HUES64 (cell line): ENCODE measurements around the gene MICALL1.

Source experiments
- H3K27ac ChIP-seq: 2 replicates; pipeline ENCODE4 v1.7.0; 2013; ENCODE audit warnings: low read depth, low read length, inconsistent platforms
- H3K27me3 ChIP-seq: 2 replicates; pipeline ENCODE4 v1.6.1; 2013; ENCODE audit warnings: mild to moderate bottlenecking, low read length; ENCODE audit not compliant: insufficient read depth
- H3K36me3 ChIP-seq: 2 replicates; pipeline ENCODE4 v1.6.1; 2013; ENCODE audit warnings: mild to moderate bottlenecking, low read length; ENCODE audit not compliant: insufficient read depth
- H3K4me1 ChIP-seq: 2 replicates; pipeline ENCODE4 v1.6.1; 2013; ENCODE audit warnings: mild to moderate bottlenecking, low read length, moderate library complexity; ENCODE audit not compliant: insufficient read depth
- H3K4me3 ChIP-seq: 2 replicates; pipeline ENCODE4 v1.5.1; 2013; ENCODE audit warnings: mild to moderate bottlenecking, low read length, moderate library complexity
- H3K9ac ChIP-seq: 2 replicates; pipeline ENCODE4 v1.6.1; 2013; ENCODE audit warnings: mild to moderate bottlenecking, low read depth, low read length
- H3K9me3 ChIP-seq: 2 replicates; pipeline ENCODE4 v1.6.1; 2013; ENCODE audit warnings: low read depth, low read length; ENCODE audit not compliant: insufficient read depth
- WGBS: fragments of 150-250, 120-280 bp; methylation state at CpG from one replicate; pipeline ENCODE4 v1.1.7; 2013; ENCODE audit warnings: missing lambda C conversion rate; 5-methylcytosine and 5-hydroxymethylcytosine counted together

The MICALL1 gene

DNA sequence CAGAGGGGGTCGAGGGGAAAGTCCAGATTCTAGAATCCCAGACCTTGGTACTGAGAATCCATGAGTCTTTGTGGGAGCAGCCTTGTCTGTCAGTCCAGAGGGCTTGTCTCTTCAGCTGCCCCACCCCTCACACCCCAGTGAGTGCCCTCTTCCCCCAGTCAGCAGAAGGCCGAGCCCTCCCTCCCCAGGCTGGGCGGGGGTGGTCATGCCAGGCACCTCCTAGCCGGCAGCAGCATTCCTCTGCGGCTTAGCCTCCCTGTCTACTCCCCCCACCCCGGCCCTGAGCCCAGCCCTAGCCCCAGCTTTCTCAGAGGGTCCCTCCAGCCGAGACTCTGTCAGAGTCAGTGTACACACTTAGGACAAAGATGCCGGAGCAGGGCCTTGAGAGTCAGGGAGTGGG lies 73.7 kb downstream of the MICALL1 start:
- Histone ChIP-seq H3K4me3 (no peak overlapping the region), H3K9me3 (no peaks in the 10 kb centered on the region), H3K36me3 (peaks cover 8% of the 10 kb centered on the region; the same call in 1 of the 2 replicates), H3K27me3 (peaks cover 30% of the 10 kb centered on the region), H3K27ac (no peak overlapping the region), H3K4me1 (peaks cover 7% of the 10 kb centered on the region), H3K9ac (no peak overlapping the region)
- 59% methylated on average over 8 of the region's 8 CpGs for WGBS

DNA sequence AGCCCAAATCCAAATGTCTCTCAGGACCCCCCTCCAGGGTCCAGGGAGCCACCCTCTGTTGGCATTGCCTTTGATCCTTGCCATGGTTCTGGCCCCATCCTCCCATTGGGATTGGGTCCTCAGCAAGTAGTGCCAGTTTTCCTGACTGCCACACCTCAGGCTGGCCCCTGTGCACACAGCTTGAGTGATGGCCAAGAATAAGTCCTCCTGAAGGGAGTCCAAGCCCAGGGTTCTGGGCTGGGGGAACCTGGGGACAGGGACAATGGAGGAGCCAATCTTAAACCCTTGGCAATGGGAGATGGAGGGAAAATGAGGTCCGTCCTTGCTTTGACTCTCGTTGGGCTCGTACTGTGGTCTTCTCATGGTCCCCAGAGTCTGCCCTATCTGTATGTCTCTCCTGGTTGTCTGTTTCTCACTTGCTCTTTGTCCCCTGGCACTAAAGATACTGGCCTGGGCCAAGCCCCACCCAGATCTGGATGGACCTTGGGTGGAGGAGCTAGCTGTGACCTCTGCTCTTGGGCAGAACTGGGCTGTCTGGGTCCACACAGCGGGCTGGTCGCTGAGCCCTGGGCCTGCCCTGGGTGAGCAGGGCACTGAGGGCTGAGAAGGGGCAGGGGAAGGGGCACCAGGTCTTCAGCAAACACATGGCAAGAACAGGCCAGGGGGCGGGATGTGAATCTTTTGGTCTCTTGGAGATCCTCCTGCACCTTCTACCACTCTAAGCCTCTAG lies 75.3 kb downstream of the MICALL1 start:
- Histone ChIP-seq H3K4me1 (peaks cover 14% of the 10 kb centered on the region), H3K9ac (no peak overlapping the region)
- WGBS: 94% methylated on average over 6 of the region's 6 CpGs

DNA sequence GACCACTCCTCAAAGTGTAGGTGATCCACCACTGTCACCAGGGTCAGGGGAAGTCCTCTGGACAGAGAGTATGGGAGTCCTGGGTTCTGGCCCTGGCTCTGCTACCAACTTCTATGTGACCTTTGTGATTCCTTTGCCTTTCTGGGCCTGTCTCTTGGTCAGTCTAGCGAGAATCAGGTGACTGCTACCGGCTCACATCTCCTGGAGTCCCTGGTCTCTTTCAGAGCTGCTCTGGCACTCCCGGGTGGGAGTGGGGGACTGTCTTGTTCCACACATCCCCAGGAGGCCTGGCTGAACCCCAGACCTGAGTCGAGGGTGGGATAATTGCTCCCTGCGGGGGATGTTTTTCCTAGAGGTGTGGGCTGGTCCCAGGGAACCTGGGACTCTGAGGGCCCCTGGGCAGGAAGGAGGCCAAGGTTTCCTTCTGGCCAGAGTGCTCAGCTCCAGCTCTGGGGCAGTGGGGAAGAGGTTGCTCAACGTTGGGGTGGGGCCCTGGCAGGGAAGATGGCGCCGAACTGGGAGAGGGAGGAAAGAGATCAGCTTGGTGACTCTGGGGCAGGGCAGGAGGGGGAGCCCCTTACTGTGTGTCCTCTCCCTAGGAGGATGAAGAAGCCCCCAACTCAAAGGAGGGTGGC lies 76.2 kb downstream of the MICALL1 start:
- H3K9ac ChIP-seq: no peak overlapping the region
- peaks cover 36% of the 10 kb centered on the region for H3K27me3 ChIP-seq
- 89% methylated on average over 8 of the region's 8 CpGs for WGBS
- no peak overlapping the region for H3K27ac ChIP-seq
- no peaks in the 10 kb centered on the region for H3K36me3 ChIP-seq
- peaks cover 14% of the 10 kb centered on the region for H3K4me1 ChIP-seq
- H3K4me3 ChIP-seq: no peak overlapping the region
- no peaks in the 10 kb centered on the region for H3K9me3 ChIP-seq

More for the DNA sequence above, 75.3 kb downstream of the MICALL1 start:
- H3K9me3 ChIP-seq: no peaks in the 10 kb centered on the region
- peaks cover 36% of the 10 kb centered on the region for H3K27me3 ChIP-seq
- H3K27ac ChIP-seq: no peak overlapping the region
- H3K36me3 ChIP-seq: 0 out of 2 replicates have a peak, but pooled peaks cover 2% of the 10 kb centered on the region
- H3K4me3 ChIP-seq: no peak overlapping the region

DNA sequence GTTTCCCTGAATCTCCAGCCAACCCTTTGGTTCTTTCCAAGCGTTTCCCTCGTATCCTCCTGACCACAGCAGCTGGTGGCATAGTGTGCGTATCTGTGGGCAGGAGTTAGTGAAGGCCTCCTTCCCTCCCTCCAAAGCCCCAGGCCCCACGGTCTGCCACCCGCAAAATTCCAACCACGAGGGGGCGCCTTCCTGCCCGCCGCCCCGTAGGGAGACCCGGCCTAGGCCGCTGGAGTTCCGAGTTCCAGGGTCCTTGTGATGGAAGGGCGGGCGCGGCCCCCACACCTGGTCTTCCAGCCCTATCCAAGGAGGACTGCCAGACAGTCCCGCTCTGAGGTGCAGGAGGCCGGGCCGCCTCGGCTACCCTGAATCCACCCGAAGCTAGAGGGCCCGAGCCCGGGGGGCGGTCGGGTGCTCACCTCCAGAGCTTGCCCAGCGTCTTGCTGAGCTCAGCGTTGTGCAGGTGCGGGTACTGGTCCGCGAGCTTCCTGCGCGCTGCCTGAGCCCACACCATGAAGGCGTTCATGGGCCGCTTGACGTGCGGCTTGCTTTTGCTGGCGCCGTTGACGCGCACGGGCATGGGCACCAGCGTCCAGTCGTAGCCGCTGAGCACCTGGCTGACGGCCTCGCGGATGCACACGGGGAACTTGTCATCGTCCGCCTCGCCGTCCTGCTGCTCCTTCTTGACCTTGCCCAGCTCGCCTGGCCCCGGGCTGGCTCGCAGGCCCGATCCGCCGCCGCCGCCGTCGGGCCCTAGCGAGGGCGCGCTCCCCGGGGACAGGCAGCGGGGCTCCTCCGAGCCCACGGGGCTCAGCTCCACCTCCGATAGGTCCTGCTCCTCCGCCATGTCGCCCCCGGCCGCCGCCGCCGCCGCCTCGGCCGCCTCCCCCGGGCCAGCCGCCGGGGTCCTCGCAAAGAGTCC lies 77.1 kb downstream of the MICALL1 start:
- Histone ChIP-seq H3K4me3 (peak overlapping the region; percentile 56), H3K27me3 (peaks cover 36% of the 10 kb centered on the region), H3K9me3 (no peaks in the 10 kb centered on the region), H3K36me3 (no peaks in the 10 kb centered on the region), H3K4me1 (peaks cover 14% of the 10 kb centered on the region), H3K9ac (0 out of 2 replicates have a peak overlapping the region, but pooled peaks have one; percentile 2), H3K27ac (no peak overlapping the region)
- 8% methylated on average over 84 of the region's 84 CpGs for WGBS

DNA sequence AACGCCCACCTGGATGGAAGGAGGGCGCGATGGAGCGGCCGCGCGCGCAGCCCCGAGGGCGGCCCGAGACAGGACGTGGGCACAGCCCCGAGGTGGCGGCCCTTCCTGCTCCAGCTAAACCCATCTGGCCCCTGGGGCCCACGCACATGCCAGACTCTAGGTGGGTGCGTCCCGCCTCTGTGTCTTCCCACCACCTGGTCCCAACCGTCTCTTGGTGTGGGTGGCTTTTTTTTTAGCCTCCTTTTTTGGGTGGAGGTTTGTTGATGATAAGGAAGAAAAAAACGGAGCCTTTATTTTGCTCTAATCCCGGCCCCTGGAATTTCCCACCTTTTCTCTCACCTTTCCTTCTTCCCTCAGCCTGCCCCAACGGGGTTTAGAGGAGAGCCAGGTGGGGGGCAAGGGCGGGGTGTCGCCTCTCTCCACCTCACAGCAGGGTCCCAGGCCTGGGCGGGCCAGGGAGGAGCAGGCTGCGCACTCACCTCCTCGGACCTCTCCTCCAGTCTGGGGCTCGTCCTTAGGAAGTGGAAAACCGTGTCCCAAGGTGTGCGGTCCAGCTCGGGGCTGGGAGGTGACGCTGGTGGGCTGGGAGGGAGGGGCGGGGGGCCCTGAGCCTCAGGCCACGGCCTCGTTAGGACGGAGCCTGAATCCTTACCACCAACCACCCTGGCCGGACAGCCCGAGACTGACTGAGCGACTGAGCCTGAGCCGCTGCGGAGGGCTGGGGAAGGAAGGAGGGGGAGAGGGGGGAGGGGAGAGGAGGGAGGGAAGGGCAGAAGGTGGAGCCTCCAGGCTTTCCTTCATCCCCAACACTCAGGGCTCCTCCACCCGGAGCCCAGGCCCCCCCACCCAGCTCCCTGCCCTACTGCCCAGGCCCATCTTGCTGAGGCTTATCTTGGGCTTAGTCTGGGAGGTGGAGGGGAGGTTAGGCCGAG lies 78.0 kb downstream of the MICALL1 start, which contains the start of gene SOX10:
TSS of gene SOX10 (minus strand) at position 696 of the 932 bp plus-strand sequence. CDS start 771 bp downstream, outside the sequence.
- Histone ChIP-seq H3K4me3 (peak within 1 kb of the TSS; percentile 56), H3K27me3 (peaks cover 36% of the 10 kb centered on the region), H3K9me3 (no peaks in the 10 kb centered on the region), H3K27ac (no peak within 1 kb of the TSS), H3K4me1 (peaks cover 14% of the 10 kb centered on the region), H3K9ac (0 out of 2 replicates have a peak within 1 kb of the TSS, but pooled peaks have one; percentile 2), H3K36me3 (no peaks in the 10 kb centered on the region)
- WGBS: 3% methylated on average over 33 of the region's 42 CpGs

DNA sequence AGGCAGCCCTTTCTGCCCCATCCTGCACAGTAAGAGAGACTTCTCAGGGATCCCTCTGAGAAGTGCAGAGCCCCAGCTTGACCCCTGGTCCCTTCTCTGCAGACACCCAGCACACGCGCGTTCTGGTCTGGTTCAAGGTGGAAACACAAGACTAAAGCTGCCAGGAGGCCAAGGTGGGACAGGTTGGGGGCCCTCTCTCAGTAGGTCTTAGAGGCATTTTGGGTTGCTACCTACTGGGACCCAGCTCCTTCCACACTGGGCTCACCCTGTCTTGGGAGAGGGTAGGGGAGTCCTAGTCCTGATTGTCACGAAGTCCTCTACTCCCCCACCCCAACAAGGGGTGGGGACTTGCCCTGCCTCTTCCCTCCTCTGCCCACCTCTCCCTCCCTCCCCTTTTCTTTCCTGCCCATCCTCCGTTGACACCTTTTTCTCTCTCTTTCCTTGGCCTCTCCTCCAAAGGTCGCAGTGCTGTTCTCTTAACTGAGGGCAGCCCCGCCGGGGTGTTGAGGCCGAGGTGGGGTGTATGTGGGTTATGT lies 79.0 kb downstream of the MICALL1 start:
- H3K9ac ChIP-seq: no peak overlapping the region
- H3K4me3 ChIP-seq: no peak overlapping the region
- no peaks in the 10 kb centered on the region for H3K9me3 ChIP-seq
- H3K27me3 ChIP-seq: peaks cover 36% of the 10 kb centered on the region
- no peaks in the 10 kb centered on the region for H3K36me3 ChIP-seq
- H3K27ac ChIP-seq: no peak overlapping the region
- peaks cover 14% of the 10 kb centered on the region for H3K4me1 ChIP-seq
- 78% methylated on average over 9 of the region's 9 CpGs for WGBS

DNA sequence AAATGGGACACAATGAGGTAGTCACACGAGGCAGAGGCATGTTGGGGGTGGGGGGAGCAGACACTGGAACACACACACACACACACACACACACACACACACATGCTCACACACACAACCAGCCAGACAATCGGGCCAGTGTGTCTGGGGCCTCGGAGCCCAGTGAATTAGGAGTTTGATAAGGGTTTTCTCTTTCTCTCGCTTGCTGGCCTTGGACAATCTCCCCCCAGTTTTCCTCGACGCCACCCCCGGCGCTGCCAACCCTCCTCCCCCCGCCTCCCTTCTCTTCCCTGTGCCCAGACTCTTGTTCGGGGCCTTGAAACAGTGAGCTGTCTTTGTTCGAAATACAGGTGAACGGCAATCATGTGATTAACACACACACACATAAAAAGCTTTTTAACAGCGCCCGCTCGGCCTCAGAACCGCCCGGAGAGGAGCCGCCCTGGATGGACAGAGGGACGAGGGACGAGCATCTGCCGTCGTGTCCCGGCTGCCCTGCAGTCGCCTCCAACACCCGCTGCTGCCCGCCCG lies 79.7 kb downstream of the MICALL1 start:
- H3K4me1 ChIP-seq: peaks cover 14% of the 10 kb centered on the region
- no peak overlapping the region for H3K27ac ChIP-seq
- H3K36me3 ChIP-seq: no peaks in the 10 kb centered on the region
- H3K9ac ChIP-seq: no peak overlapping the region
- H3K27me3 ChIP-seq: peaks cover 36% of the 10 kb centered on the region
- no peak overlapping the region for H3K4me3 ChIP-seq
- WGBS: 90% methylated on average over 24 of the region's 27 CpGs
- H3K9me3 ChIP-seq: no peaks in the 10 kb centered on the region

DNA sequence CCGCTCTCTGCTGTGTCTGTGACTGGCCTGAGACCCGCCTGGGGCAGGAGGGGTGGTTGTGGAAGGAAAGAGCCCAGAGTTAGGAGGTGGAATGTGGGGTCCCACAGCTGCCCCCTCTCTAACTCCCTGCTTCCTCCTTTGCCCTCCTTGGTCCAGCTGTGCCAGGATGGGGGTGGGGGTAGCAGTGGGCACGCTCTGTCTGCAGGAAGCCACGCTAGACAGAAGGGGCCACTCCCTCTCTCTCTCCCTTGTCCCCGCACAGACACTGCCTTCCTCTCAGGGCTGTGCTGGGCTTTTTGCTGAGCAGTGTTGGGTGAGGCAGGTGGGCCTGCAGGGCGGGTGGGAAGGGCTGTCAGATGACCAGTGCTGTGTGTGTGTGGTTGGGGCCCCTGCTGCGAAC lies 80.3 kb downstream of the MICALL1 start:
- no peak overlapping the region for H3K9ac ChIP-seq
- H3K9me3 ChIP-seq: no peaks in the 10 kb centered on the region
- peaks cover 14% of the 10 kb centered on the region for H3K4me1 ChIP-seq
- peaks cover 36% of the 10 kb centered on the region for H3K27me3 ChIP-seq
- H3K4me3 ChIP-seq: no peak overlapping the region
- no peak overlapping the region for H3K27ac ChIP-seq
- no peaks in the 10 kb centered on the region for H3K36me3 ChIP-seq
- WGBS: 87% methylated on average over 3 of the region's 7 CpGs

DNA sequence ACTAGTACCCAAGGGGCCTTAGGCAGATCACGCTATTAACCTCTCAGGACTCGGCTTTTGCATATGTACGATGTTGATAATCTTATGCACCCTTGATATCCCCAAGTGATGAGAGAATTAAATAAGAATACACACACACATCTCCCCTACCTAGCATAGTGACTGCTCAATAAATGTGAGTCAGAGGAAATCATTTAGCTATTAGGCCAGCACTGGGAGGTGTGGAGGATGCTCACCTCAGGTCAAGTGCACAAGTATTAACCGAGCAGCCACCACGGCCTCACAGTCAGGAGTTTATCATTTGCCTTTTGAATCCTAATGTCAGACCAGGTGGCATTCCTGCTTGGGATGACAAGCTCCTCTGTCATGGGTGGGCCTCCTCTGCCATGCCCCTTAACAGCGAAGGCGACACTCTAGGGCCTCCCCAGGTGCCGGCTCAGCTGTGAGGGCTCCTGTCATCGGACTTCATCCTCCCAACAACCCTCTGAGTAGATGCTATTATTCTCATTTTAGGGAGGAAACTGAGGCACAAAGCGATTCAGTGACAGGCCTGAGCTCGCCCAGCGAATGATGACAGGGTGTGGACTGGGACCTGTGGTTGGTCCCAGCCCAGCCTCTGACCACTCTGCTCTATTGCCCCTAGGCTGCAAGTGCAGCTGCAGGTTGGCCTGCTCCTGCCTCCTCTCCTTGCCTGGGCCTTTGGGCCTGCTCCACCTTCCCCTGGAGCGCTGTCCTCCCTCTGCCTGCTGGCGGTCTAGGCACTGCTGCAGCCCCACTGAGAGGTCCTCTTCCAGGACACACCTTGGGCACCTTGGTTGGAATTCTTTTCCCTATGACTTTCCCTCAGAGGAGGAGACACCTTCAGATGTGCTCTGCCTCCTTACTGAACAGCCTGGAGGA lies 83.3 kb downstream of the MICALL1 start:
- no peaks in the 10 kb centered on the region for H3K36me3 ChIP-seq
- H3K4me1 ChIP-seq: peaks cover 10% of the 10 kb centered on the region; the same call in 1 of the 2 replicates
- whole genome bisulfite sequencing: 92% methylated on average over 14 of the region's 14 CpGs
- no peak overlapping the region for H3K4me3 ChIP-seq
- no peaks in the 10 kb centered on the region for H3K9me3 ChIP-seq
- H3K27me3 ChIP-seq: peaks cover 9% of the 10 kb centered on the region
- no peak overlapping the region for H3K9ac ChIP-seq
- no peak overlapping the region for H3K27ac ChIP-seq
